Spleen (tissue), 7 donors: ENCODE data around the gene HTR2A.

Source experiments
- POLR2AphosphoS5 ChIP-seq, 3 donors: sonication (generic); formaldehyde crosslinking; IDR thresholded peaks; one replicate each; pipeline ENCODE4 v1.5.1; 2017; ENCODE audit warnings: antibody characterized with exemption in 3 of 3
- TF ChIP-seq, protein P1 (sequence below), 11 experiments: fragments of 200-600 bp in 7 of 11; fragments of 450-650 bp in 4 of 11; sonication (generic) in 4 of 11; IDR thresholded peaks in 8 of 11; conservative IDR thresholded peaks in 3 of 11; 1 replicate in 7 of 11; 2 replicates in 4 of 11; pipeline versions ENCODE4 v1.4.0 to v1.8.0; 2016 to 2021; ENCODE audit warnings: antibody characterized with exemption in 11 of 11, inconsistent platforms in 4 of 11, mild to moderate bottlenecking in 1 of 11
- donor health status: DM: no; HTN: no; CAD: no; lungs with moderate emphysema.
- donor health status: DM: no; HTN: no; CAD: no.
- donor health status: DM: no; HTN: no; CAD: no.

DNA sequence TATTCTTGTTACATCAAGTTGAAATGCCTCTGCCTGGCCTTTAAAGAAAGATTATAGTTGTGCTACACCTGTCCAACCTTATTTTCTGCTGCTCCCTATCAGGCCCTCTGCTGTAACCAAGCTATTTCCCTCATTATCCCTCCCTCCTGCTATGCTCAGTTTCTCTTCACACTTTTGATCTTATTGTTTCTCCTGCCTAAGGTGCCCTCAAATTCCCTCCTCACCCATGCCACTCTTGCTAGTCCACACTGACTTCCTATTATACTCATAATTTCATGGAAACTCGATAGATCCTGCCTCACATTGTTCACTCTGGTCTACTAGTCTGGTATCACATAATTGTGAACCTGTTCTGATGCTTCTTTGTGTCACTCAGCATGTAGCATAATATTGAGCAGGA, 80.5 kb downstream of the HTR2A start:
- TF ChIP-seq, protein P1, sequence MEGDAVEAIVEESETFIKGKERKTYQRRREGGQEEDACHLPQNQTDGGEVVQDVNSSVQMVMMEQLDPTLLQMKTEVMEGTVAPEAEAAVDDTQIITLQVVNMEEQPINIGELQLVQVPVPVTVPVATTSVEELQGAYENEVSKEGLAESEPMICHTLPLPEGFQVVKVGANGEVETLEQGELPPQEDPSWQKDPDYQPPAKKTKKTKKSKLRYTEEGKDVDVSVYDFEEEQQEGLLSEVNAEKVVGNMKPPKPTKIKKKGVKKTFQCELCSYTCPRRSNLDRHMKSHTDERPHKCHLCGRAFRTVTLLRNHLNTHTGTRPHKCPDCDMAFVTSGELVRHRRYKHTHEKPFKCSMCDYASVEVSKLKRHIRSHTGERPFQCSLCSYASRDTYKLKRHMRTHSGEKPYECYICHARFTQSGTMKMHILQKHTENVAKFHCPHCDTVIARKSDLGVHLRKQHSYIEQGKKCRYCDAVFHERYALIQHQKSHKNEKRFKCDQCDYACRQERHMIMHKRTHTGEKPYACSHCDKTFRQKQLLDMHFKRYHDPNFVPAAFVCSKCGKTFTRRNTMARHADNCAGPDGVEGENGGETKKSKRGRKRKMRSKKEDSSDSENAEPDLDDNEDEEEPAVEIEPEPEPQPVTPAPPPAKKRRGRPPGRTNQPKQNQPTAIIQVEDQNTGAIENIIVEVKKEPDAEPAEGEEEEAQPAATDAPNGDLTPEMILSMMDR (IDR thresholded peaks at IDR 0.05 in 8 of 11, conservative IDR thresholded peaks at IDR 0.05 in 3 of 11), result no peak
- no peak for TF ChIP-seq POLR2AphosphoS5 (IDR thresholded peaks at IDR 0.05)
